DMS53 treated with DMSO at 0.1 percent for 48 hours (cell line): Measurements from ENCODE around the gene SGK1.
"Not testable (repeated sequence)": the region's sequence is repeated elsewhere in the genome, so short reads cannot be mapped to it uniquely, and the experiment has no call there.

Experiments used
- DNase-seq: peaks from one replicate; lab custom pipeline; 2025; ENCODE audit not compliant: unreplicated experiment; lab: John Stamatoyannopoulos, UW

Gene SGK1

GRCh38 chr6:134307870-134308269 is 10.0 kb downstream of the SGK1 start:
- no peak for DNase-seq

GRCh38 chr6:134307075-134307474 is 10.8 kb downstream of the SGK1 start:
- DNase-seq: no peak

GRCh38 chr6:134304381-134304780 is 13.5 kb downstream of the SGK1 start:
- DNase-seq: not testable (repeated sequence)

- no peak for DNase-seq
These were observed 14.0 kb downstream of the SGK1 start for GRCh38 chr6:134303891-134304290.

- DNase-seq: no peak
These were observed 18.7 kb downstream of the SGK1 start for GRCh38 chr6:134299236-134299635.

GRCh38 chr6:134296762-134297161 is 21.1 kb downstream of the SGK1 start:
- no peak for DNase-seq

GRCh38 chr6:134295953-134296553 is 21.9 kb downstream of the SGK1 start:
- DNase-seq: peak; percentile 1

- DNase-seq: no peak
These were observed 24.2 kb downstream of the SGK1 start for GRCh38 chr6:134293659-134294161.

GRCh38 chr6:134291156-134291555 is 26.8 kb downstream of the SGK1 start:
- DNase-seq: no peak

GRCh38 chr6:134289204-134289575 is 28.7 kb downstream of the SGK1 start:
- no peak for DNase-seq

- DNase-seq: no peak
These were observed 29.2 kb downstream of the SGK1 start for GRCh38 chr6:134288538-134289203.

GRCh38 chr6:134287859-134288537 is 29.9 kb downstream of the SGK1 start:
- DNase-seq: no peak

- no peak for DNase-seq
These were observed 35.1 kb downstream of the SGK1 start for GRCh38 chr6:134282816-134283215.

- no peak for DNase-seq
These were observed 36.5 kb downstream of the SGK1 start for GRCh38 chr6:134281388-134281787.

GRCh38 chr6:134278000-134278399 is 39.9 kb downstream of the SGK1 start:
- DNase-seq: no peak

GRCh38 chr6:134276891-134277377 is 41.0 kb downstream of the SGK1 start:
- DNase-seq: not testable (repeated sequence)

GRCh38 chr6:134272374-134272773 is 45.5 kb downstream of the SGK1 start:
- DNase-seq: no peak

GRCh38 chr6:134267917-134268361 is 50.0 kb downstream of the SGK1 start:
- no peak for DNase-seq

- no peak for DNase-seq
These were observed 51.1 kb downstream of the SGK1 start for GRCh38 chr6:134266776-134267175.

GRCh38 chr6:134261766-134262165 is 56.1 kb downstream of the SGK1 start:
- DNase-seq: no peak

GRCh38 chr6:134258849-134259306 is 59.0 kb downstream of the SGK1 start:
- no peak for DNase-seq

- no peak for DNase-seq
These were observed 60.4 kb downstream of the SGK1 start for GRCh38 chr6:134257516-134257915.
